MG63 (cell line): Measurements from ENCODE around the gene RPL35. TPM values are rescaled to one million over a fixed set of nuclear protein-coding genes. Genes with fewer than 3 reads are reported as not detected.
"Not testable (repeated sequence)": the region's sequence is repeated elsewhere in the genome, so short reads cannot be mapped to it uniquely, and the experiment has no call there.

Experiments used
- DNase-seq: peaks from one replicate; pipeline ENCODE4 v3.0.0-alpha.2; 2020
- H3K27me3 ChIP-seq: fragments of 250-450 bp; sonication (Bioruptor Pico); 2 replicates; pipeline ENCODE4 v1.5.1; 2020; ENCODE audit warnings: mild to moderate bottlenecking, moderate library complexity
- H3K36me3 ChIP-seq: fragments of 250-450 bp; sonication (Bioruptor Pico); 2 replicates; pipeline ENCODE4 v1.5.1; 2020; ENCODE audit warnings: mild to moderate bottlenecking, moderate library complexity
- H3K4me3 ChIP-seq: fragments of 250-450 bp; sonication (Bioruptor Pico); 2 replicates; pipeline ENCODE4 v1.5.1; 2020; ENCODE audit warnings: mild to moderate bottlenecking, moderate library complexity
- H3K9me3 ChIP-seq: fragments of 250-450 bp; sonication (Bioruptor Pico); 2 replicates; pipeline ENCODE4 v1.5.1; 2020; ENCODE audit warnings: mild to moderate bottlenecking, moderate library complexity
- total RNA-seq: library from RNA; depleted of rRNA; stranded (reverse); fragments of >200 nt; shearing (Covaris generic); gene quantifications from 2 replicates; pipeline ENCODE4 v1.2.3, GENCODE V29; 2014; ENCODE audit warnings: low replicate concordance

The RPL35 gene
- total RNA-seq, 1 experiment from 2014 or later = 3,004 TPM

- no peaks in the 10 kb centered on the region for H3K9me3 ChIP-seq
- DNase-seq = no peak
- H3K4me3 ChIP-seq = no peak overlapping the region
- no peaks in the 10 kb centered on the region for H3K36me3 ChIP-seq
- H3K27me3 ChIP-seq = no peaks in the 10 kb centered on the region
Measured at GRCh38 chr9:124840300-124840833, 21.4 kb downstream of the RPL35 start.

DNA sequence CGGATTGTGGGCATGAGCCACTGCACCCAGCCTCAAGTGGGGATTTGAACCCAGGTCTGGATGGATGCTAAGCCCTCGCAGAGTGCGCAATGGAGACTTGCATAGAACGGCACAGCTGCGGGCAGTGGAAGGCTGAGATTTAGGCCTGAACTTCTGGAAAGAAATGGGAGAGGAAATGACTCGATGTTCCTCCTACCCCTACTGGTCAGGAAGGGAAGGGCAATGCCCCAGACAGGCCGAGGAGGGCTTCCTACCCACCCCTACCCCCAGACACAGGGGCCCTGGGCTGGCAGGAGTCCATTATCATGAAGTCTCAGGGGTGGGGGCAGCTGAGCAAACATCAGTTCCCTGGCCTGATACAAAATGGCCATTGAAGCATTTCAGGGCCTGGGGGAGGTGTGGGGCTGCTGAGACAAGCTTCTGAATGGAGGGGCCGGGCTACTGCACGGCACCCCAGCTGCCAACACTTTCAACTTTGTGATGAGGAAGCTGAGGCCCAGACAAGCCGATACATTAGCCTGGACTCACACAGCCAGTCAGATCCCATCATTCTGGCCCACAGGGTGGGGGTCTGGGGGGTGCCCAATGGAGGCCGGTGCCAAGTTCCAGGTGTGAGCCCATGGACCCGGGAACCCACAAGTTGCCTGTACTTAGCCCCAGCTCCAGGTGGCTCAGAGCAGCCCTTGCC lies 22.0 kb downstream of the RPL35 start:
- DNase-seq = peak; percentile 24
- Histone ChIP-seq H3K27me3 (no peaks in the 10 kb centered on the region), H3K36me3 (no peaks in the 10 kb centered on the region), H3K4me3 (no peak overlapping the region), H3K9me3 (no peaks in the 10 kb centered on the region)

DNA sequence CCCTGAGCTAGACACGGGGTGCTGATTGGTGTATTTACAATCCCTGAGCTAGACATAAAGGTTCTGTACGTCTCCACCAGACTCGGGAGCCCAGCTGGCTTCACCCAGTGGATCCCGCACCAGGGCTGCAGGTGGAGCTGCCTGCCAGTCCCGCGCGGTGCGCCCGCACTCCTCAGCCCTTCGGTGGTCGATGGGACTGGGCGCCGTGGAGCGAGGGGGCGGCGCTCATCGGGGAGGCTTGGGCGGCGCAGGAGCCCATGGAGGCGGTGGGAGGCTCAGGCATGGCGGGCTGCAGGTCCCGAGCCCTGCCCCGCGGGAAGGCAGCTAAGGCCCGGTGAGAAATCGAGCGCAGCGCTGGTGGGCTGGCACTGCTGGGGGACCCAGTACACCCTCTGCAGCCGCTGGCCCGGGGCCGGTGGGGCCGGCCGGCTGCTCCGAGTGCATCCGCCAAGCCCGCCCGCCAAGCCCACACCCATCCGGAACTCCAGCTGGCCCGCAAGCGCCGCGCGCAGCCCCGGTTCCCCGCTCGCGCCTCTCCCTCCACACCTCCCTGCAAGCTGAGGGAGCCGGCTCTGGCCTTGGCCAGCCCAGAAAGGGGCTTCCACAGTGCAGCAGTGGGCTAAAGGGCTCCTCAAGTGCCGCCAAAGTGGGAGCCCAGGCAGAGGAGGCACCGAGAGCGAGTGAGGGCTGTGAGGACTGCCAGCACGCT lies 23.0 kb downstream of the RPL35 start:
- not testable (repeated sequence) for DNase-seq, H3K27me3 ChIP-seq

GRCh38 chr9:124838132-124838531 lies 23.6 kb downstream of the RPL35 start:
- not testable (repeated sequence) for H3K4me3 ChIP-seq, H3K36me3 ChIP-seq, H3K27me3 ChIP-seq, H3K9me3 ChIP-seq, DNase-seq

More for the DNA sequence above, 23.0 kb downstream of the RPL35 start:
- H3K4me3 ChIP-seq, H3K36me3 ChIP-seq, H3K9me3 ChIP-seq: not testable (repeated sequence)

- Histone ChIP-seq H3K9me3 (no peaks in the 10 kb centered on the region), H3K4me3 (no peak overlapping the region), H3K27me3 (no peaks in the 10 kb centered on the region), H3K36me3 (no peaks in the 10 kb centered on the region)
- DNase-seq = peak; percentile 44
Measured at GRCh38 chr9:124835026-124835557, 26.7 kb downstream of the RPL35 start.

DNA sequence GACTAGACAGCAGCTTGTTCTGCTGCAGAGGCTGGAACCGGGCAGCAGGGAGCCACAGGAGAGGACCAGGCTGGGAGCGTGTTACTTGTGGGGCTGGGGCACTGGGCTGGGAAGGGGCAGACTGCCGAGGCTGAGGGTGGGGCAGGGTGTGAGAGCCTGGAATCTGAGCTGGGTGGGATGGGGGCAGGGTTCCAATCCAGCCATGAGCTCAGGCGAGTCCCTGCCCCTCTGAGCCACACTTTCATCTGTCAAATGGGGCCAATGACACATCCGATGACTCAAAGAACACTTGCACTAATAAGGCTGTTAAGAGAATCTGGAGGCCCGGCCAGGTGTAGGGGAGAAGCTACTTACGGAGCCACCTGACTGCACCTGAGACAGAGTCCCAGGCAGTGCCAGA lies 27.2 kb downstream of the RPL35 start:
- Histone ChIP-seq H3K36me3 (no peaks in the 10 kb centered on the region), H3K9me3 (no peaks in the 10 kb centered on the region), H3K4me3 (no peak overlapping the region), H3K27me3 (no peaks in the 10 kb centered on the region)
- DNase-seq = peak; percentile 77

- Histone ChIP-seq H3K4me3 (no peak overlapping the region), H3K9me3 (no peaks in the 10 kb centered on the region; the same call in 1 of the 2 replicates), H3K36me3 (no peaks in the 10 kb centered on the region), H3K27me3 (no peaks in the 10 kb centered on the region)
- DNase-seq = no peak
Measured at GRCh38 chr9:124831642-124832364, 30.0 kb downstream of the RPL35 start.

DNA sequence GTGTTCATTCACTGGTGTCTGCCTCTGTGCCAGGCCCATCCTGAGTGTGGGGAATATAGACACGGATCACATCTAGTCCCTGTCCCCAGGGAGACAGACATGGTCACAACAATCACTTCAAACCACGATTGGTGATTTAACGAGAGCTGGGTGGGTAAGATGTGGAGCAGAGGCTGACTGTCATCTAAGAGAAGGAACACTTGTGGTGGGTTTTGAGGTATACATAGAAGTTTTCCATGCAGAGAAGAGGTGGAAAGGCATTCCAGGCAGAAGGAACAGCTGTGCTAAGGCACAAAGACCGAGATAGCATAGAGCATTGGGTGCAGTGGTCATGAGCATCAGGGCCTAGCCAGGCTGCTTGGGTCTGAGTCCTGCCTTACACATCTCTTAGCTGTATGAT lies 31.2 kb downstream of the RPL35 start:
- H3K36me3 ChIP-seq = no peaks in the 10 kb centered on the region
- H3K9me3 ChIP-seq = peaks cover 2% of the 10 kb centered on the region; the same call in 1 of the 2 replicates
- H3K27me3 ChIP-seq = no peaks in the 10 kb centered on the region
- no peak for DNase-seq
- H3K4me3 ChIP-seq = no peak overlapping the region

GRCh38 chr9:124829334-124829669 lies 32.5 kb downstream of the RPL35 start:
- Histone ChIP-seq H3K27me3 (no peaks in the 10 kb centered on the region), H3K36me3 (no peaks in the 10 kb centered on the region), H3K9me3 (peaks cover 2% of the 10 kb centered on the region; the same call in 1 of the 2 replicates), H3K4me3 (no peak overlapping the region)
- no peak for DNase-seq

DNA sequence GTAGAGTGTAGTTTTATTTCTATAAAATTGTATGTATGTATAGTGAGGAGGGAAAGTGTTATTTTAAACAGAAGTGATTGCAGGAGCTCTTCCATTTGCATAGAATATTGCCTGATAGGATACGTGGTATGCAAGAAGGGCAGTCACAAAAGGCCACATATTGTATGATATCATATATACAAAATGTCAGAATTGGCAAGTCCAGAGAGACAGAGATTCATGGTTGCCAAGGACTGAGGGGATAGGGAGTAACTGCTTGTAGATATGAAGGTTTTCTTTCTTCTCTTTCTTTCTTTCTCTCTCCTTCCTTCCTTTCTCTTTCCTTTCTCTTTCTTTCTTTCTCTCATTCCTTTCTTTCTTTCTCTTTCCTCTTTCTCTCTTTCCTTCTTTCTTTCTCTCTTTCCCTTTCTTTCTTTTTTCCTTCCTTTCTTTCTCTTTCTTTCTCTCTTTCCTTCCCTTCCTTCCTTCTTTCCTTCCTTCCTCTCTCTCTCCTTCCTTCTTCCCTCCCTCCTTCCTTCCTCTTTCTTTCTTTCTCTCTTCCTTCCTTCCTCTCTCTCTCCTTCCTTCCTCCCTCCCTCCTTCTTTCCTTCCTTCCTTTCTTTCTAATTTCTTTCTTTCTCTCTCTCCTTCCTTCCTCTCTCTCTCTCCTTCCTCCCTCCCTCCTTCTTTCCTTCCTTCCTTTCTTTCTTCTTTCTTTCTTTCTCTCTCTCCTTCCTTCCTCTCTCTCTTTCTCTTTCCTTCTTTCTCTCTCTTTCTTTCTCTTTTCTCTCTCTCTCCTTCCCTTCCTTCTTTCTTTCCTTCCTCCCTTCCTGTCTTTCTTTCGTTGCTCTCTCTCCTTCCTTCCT lies 33.0 kb downstream of the RPL35 start:
- no peak overlapping the region for H3K4me3 ChIP-seq
- DNase-seq = no peak
- no peaks in the 10 kb centered on the region for H3K27me3 ChIP-seq
- peaks cover 2% of the 10 kb centered on the region; the same call in 1 of the 2 replicates for H3K9me3 ChIP-seq
- H3K36me3 ChIP-seq = no peaks in the 10 kb centered on the region

DNA sequence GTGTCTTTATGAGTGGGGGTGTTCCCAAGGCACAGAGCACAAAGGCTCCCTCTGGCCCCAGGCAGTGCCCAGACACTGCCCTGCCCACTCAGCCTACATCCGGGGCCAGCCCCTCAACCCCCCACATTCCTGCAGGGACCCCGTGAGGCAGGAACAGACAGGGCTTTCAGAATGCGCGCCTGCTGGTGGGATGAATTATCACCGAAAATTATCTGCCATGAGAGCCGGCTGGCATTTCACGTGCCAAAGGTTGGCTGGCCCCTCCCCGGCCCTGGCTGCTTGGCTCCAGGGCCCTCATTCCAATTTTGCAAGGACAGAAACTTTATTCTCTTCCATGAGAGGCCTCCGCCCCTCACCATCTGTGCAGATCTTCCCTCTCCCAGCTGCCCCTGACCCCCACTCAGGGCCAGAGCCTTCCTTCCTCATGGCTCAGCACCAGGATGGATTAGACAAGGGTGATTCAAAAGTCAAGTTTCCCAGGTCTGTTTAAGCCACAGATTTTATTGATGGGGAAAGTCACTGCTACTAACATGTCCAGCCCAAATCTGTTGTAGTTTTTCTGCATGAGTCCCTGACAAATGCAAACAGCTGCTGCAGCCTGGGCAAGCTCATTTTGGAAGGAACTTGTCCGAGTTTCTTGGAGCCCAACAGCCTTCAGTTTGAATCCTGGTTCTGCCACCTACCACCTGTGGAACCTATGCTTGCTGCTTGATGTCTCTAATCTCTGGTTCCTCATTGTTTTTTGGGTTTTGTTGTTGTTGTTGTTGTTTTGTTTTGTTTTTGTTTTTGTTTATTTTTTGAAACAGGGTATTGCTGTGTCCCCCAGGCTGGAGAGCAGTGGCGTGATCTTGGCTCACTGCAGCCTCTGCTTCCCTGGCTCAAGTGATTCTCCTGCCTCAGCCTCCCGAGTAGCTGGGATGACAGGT lies 40.8 kb downstream of the RPL35 start:
- Histone ChIP-seq H3K27me3 (no peaks in the 10 kb centered on the region), H3K9me3 (no peaks in the 10 kb centered on the region), H3K4me3 (no peak overlapping the region), H3K36me3 (no peaks in the 10 kb centered on the region)
- peak; percentile 68 for DNase-seq

GRCh38 chr9:124818431-124819281 lies 43.1 kb downstream of the RPL35 start:
- Histone ChIP-seq H3K4me3 (no peak overlapping the region), H3K27me3 (no peaks in the 10 kb centered on the region), H3K36me3 (no peaks in the 10 kb centered on the region), H3K9me3 (no peaks in the 10 kb centered on the region)
- peak; percentile 56 for DNase-seq

DNA sequence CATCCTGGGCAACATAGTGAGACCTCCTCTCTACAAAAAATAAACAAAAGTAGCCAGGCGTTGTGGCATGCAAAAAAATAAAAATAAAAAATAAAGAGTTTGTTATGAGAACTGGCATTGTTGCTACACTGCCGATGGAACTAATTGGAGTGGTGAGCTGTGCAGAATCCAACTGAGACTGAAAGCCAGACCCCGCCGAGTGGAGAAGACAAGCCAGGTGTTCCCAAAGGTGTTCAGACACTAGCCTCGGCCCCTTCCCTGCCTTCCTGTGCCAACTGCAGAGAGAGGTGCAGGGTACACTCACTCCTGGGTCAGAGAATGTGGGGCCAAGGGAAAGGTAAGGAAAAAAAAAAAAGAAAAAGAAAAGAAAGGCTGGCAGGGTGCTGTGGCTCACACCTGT lies 46.2 kb downstream of the RPL35 start:
- DNase-seq = no peak
- H3K36me3 ChIP-seq = no peaks in the 10 kb centered on the region
- H3K9me3 ChIP-seq = no peaks in the 10 kb centered on the region
- no peaks in the 10 kb centered on the region for H3K27me3 ChIP-seq
- no peak overlapping the region for H3K4me3 ChIP-seq

DNA sequence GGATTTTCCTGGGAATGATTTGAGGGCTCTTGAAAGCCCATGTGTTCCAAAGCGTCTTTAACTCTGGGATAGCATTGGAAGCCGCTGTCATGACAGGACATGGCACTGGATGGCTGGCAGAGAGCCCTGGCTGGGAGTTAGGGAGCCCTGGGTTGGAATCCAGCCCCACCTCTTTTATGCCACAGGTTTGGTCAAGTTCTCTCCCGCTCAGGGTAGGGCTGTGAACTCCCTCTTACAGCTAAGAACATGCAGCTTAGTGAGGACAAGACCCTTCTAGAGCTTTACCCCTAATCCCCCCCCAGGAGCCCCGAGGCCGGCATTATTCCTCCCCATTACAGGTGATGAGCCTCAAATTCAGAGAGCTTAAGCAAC lies 47.6 kb downstream of the RPL35 start:
- Histone ChIP-seq H3K9me3 (no peaks in the 10 kb centered on the region), H3K4me3 (no peak overlapping the region), H3K36me3 (no peaks in the 10 kb centered on the region), H3K27me3 (no peaks in the 10 kb centered on the region)
- DNase-seq = peak; percentile 31
